Posterior cingulate gyrus (tissue), 11 donors: Measurements from ENCODE around the gene RRM2.
A peak's percentile ranks its signal among the peaks of the same experiment; 100 is the strongest.

ENCODE experiments used
- DNase-seq, 10 donors: peaks; one replicate each; pipeline versions ENCODE4 v3.0.0 to v3.0.0-alpha.2; 2020 to 2021; ENCODE audit warnings: mixed read lengths in 3 of 10
- intact Hi-C: fragments of 100-400 bp; cut with DNase I; formaldehyde crosslinking; loops from one replicate; pipeline ENCODE4 v1.15.1; 2023

Gene RRM2

DNA sequence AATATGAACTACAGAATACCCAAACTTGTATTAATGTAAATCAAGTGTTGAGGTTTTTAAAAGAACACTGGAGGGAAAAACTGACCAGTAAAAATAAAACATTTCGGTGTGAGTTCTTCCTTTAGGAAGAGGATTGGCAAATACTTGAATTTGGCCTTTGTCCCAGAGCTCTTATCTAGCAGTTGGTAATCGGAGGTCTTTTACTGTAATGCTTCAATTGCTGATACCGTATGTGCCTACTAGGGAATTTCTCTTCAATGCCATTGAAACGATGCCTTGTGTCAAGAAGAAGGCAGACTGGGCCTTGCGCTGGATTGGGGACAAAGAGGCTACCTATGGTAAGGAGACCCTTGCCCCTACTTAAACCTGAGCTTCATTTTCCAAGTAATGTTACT lies 4.1 kb downstream of the RRM2 start:
- no peak for DNase-seq

DNA sequence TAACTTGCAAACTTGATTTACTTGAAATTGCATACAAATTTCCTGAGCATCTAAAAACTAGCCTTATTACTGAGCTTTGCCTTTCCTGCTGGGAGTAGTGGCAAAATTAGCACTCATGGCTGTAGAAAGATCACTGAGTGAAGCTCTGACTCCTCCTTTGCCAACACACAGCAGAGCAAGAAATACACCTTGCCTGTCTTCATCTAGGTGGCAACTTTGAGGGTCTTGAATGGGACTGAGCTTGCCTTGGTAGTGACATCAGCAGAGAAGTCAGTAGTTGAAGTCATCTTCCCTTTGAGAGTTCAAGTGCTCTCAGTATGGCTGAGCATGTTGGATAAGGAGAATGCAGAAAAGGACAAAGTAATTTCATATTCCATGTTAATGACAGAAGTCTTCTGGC lies 5.9 kb downstream of the RRM2 start:
- intact Hi-C loops = loop anchor here (10.0 kb wide), 1 partner anchor 176 kb away; the partner anchor contains the start of gene HPCAL1

More for the DNA sequence above, 4.1 kb downstream of the RRM2 start:
- intact Hi-C loops = loop anchor here (10.0 kb wide), 1 partner anchor 178 kb away; the partner anchor contains the start of gene HPCAL1

DNA sequence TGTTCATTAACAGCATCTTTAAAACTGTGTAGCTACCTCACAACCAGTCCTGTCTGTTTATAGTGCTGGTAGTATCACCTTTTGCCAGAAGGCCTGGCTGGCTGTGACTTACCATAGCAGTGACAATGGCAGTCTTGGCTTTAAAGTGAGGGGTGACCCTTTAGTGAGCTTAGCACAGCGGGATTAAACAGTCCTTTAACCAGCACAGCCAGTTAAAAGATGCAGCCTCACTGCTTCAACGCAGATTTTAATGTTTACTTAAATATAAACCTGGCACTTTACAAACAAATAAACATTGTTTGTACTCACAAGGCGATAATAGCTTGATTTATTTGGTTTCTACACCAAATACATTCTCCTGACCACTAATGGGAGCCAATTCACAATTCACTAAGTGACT lies 7.0 kb downstream of the RRM2 start:
- intact Hi-C loops = loop anchor here (10.0 kb wide), 1 partner anchor 175 kb away; the partner anchor contains the start of gene HPCAL1
- DNase-seq = no peak

More for the DNA sequence above, 5.9 kb downstream of the RRM2 start:
- no peak for DNase-seq

DNA sequence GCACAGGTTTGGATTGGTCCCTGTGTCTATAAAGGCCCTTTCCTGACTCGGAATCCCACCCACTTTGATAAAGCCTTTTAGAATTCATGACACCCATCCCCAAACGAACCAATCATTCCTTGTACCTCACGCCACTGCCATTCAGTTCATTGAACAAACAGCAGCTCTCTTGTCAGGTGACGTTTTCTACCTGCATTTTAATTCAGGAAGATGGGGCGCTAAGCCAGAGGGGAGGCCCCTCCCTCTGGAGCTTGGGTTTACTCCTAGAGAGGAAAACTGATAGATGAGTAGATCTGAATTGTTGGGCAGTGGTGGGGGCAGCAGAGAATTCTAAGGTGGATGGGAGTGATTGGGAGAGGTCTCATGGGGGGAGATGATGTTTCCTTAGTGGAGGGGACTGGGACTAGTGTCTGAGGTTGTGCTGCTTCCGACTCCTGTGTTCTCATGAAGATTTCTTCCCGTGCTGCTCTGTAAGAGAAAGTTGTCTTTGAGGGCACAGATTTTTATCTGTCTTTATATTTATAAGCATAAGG lies 9.6 kb downstream of the RRM2 start:
- intact Hi-C loops = no loop called here
- DNase-seq = peak in 1 of 10 donors; percentile 15

DNA sequence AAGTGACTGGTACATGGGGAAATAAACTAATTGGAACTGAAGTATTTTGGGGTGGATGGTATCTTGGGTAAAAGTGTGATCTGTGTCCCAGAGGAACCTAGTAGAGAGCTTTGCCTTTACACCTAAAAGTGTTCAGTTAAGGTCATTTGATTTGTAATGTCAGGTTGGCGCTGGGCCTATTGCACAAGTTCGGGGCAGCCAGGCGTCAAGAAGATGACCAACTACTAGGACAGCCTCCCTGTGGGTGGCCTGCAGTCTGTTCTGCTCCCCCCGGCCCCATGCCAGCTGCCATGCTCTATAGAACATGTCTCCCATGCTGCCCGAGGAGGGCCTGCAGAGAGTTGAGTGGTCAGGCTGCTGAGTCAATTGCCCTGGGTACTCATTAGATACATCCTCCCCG lies 10.1 kb downstream of the RRM2 start:
- intact Hi-C loops = no loop called here
- peak in 1 of 10 donors; percentile 39 for DNase-seq

DNA sequence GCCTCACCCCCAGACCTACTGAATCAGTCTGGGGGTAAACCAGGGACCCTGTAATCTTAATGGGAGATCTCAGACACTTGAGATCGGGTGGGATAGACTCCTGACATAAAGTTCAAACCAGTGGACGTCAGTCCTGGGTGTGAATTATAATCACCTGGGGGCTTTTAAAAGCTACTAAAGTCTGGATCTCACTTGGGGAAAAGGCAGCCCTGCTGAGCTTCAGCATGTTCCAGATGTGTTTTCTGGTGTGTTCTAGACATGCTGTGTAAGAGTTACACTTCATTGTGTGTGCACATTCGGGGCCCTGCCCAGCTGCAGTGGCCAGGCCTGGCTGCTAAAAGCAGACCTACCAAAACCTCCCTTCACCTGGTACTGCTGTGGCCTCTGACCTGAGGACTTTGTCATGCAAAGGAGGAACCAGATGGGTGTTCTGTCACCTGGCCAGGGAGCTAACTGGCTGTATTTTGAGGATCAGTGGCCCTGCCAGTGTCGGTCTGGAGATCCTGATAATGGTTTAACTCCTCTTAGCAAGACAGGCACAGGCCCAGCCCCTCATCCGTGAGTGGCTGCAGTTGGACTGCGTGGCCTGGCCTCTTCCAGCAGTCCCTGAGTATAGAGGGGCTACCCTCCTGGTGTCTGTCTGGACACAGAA lies 10.6 kb downstream of the RRM2 start:
- intact Hi-C loops = no loop called here
- peak in 1 of 10 donors; percentile 22 for DNase-seq

DNA sequence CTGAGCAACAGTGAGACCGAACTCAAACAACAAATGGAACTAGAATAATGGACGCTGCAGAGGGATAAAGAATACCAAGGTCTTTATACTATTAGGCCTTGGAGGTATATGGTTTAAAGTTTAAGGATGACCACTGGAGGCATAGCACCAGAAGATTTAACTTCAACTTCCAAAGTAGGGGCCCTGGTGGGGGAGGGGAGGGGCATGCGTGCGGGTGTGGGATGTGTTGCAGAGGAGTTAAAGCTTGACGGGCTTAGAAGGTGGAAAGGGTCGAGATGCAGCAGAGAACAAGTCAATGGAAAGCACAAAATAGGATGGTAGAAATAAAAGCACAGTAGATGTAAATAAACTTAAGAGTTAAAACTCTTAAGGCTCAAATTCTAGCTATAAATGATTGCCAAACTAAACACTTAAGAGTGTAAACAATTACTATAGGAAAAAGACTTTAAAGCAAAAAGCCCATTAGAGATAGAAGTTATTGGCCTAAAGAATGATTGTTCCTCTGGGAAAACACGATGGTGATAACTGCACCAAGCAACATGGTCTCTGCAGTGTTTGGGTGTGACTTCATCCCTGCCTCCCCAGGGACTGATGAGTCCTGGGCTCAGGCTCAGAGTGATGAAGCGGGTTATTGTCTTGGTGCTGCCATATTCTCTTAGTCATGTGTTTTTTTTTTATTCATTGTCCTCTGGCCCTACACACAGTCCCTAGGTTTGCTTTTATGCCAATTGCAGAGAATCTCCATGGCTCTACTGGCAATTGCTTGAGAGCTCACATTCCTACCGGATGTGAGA lies 13.0 kb downstream of the RRM2 start:
- peak in 1 of 10 donors; percentile 31 for DNase-seq
- intact Hi-C loops = no loop called here

DNA sequence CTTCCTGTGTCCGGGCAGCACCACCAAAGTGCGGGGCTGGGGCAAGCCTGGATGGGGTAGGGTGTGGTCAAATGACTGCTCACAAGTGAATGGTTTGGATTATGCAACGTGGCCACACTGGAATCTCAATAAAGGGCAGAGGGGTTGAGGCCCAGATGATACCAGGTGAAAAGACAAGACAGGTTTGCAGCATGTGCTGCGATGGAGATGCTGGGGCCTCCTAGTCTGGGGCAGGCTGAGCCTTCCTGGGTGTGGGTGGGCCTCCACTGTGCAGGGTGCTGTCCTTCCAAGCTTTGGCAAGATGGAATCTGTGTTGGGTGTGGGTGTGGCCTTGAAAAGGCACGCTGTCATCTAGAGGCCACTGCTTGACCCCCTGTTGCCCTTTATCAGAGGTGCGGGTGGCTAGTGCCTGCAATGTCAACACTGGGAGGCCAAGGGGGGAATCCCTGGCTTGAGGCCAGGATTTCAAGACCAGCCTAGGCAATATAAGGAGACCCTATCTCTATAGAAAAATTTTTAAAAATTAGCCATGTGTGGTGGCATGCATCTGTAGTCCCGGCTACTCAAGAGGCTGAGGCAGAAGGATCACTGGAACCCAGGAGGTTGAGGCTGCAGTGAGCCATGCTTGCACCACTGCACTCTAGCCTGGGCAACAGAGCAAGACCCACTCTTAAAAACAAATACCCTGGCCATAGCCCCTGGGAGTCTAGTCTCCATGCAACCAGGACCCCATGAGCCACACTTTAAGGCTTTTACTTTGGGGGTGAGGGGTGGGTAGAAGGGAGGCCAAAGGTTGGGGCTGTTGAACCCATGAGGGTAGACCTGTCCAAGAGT lies 13.8 kb downstream of the RRM2 start:
- intact Hi-C loops = no loop called here
- peak in 1 of 10 donors; percentile 49 for DNase-seq

DNA sequence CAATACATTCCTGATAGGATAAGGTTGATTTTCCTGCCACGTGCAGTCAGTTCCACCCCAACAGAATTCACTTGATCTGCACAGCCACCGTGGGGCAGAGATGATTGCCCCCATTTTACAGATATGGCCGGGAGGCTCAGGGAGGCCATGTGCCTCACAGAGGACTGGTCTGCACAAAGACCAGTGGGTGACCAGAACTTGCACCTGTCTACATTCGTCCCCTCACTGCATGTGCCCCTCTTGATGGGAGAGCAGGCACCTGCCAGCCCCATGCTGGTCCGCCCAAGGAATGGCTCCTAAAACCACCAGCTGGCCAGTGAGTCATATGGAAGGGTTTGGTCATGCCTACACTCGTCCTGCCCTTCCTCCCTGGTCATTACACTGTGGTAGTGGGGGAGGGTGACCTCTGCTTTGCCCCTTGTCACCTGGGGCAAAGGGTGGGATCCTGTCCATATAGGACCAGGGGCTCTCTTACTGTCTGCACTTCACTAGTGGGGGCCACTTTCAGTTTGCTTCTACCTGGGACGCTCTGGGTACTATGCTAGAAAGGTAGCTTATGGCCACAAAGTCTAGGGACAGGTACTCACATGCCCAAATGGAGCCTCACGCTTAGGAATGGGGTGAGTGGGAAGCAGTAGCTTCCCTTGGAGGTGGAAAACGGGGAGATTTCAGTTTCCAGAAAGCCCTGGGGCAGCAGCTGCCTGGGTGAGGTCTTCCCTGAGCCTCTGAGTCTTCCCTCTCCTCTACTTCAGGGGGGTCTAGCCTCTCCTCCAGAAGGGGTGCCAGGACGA lies 14.7 kb downstream of the RRM2 start:
- DNase-seq = peak in 1 of 10 donors; percentile 7
- intact Hi-C loops = no loop called here

DNA sequence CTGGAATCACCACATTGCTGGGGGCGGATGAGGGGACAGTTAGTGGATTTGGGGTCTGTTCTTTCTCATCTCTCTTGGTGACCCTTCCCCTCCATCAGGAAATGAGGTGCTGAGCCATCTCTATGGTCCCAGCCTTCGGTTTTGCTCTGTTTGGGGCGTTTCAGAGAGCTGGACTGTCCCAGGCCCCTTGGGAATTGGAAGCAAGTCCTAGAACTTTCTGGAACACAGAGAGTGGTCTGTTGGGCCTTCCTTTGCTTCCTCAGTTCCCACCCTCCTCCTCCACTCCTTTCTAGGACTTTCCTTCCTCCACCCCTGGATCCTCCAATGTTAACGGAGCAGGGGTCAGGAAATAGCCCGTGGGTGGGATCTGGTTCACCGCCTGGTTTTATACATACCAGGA lies 17.0 kb downstream of the RRM2 start:
- peak in 1 of 10 donors; percentile 24 for DNase-seq
- intact Hi-C loops = no loop called here

DNA sequence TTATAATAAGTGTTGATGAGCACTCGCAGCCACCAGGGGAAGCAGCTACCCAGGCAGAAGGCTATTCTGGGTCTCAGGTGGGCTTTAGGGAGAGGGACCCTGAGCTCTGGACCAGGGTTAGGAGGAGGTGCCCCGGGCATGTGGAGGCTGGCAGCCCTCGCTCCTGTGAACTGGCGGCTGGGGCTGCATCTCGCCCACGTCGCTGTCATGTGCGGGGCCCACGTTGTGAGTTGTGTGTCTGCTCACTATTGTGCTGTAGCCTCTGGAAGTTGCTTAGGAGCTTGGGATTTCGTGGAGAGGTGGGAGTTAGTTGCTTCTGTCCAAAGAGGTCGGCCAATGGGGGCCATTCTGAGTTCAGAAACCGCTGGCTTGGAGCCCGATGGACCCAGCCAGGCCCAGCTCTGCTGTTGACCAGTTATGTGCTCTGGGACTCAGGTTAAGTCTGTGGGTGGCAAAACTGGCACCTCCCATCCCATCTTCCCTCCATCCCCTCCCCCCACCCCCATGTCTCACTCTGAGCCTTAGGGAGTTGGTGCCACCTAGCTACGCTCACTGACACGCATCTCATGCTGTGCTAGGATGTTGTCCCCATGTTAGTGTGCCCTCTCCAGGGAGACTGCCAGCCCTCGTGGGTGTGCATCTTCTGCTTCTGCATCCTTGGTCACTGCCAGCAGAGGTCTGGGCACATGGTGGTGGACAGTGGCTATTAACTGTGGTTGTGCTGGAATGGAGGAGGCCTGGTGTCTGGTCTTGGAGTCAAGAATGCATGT lies 18.5 kb downstream of the RRM2 start:
- intact Hi-C loops = no loop called here
- DNase-seq = peak in 1 of 10 donors; percentile 84

DNA sequence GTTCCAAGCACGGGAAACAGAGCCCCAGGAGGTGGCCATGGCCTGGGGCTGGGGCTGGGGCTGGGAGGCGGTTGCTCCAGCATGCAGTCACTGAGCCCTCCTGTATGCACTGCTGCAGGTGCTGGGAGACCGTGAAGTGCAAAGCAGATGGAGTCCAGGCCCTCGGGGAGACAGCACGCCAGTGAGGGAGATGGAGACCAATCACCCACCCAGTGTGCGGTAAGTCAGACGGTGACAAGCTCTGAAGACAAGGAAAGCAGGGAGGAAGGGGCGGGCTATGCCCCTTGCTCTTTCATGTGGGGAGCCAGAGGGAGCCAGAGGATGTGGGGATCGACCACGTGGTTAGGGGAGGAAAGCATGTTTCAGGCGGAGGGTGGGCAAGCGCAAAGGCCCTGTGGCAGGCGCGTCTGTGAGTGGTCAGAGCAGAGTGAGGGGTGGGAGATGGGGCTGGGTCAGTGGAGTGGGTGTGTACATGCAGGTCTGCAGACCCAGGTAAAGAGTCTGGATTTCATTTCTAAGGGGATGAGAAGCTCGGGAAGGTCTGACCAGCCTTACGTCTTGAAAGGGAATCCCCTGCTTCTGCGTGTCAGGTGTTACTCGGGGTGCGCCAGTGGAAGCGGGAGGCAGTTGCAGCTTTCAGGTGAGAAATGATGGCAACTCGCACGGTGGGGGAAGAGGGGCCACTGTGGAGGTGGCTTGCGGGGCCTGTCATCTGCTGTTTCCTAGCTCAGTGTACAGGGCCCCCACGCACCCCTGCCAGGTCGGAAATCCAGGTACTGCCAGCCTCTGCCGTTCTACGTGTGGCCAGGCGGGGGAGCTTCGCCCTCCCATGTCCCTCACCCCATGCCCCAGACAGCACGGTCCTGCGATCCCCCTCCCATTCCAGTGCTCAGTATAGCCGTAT lies 19.4 kb downstream of the RRM2 start:
- intact Hi-C loops = no loop called here
- peak in 3 of 10 donors; percentile 32 to 83 (median 32) for DNase-seq

DNA sequence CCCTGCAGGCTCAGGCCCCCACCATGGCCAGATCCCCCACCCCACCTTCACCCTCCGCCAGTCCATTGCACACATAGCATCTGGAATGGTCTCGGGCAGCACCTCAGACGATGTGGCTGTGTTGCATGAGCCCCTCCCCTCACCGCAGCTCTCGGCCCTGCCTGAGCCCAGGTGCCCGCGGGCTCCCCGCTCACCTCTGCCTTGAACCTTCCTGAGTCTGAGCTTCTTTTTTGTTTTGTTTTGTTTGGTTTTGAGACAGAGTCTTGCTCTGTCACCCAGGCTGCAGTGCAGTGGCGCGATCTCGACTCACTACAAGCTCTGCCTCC lies 20.1 kb downstream of the RRM2 start:
- intact Hi-C loops = no loop called here

DNA sequence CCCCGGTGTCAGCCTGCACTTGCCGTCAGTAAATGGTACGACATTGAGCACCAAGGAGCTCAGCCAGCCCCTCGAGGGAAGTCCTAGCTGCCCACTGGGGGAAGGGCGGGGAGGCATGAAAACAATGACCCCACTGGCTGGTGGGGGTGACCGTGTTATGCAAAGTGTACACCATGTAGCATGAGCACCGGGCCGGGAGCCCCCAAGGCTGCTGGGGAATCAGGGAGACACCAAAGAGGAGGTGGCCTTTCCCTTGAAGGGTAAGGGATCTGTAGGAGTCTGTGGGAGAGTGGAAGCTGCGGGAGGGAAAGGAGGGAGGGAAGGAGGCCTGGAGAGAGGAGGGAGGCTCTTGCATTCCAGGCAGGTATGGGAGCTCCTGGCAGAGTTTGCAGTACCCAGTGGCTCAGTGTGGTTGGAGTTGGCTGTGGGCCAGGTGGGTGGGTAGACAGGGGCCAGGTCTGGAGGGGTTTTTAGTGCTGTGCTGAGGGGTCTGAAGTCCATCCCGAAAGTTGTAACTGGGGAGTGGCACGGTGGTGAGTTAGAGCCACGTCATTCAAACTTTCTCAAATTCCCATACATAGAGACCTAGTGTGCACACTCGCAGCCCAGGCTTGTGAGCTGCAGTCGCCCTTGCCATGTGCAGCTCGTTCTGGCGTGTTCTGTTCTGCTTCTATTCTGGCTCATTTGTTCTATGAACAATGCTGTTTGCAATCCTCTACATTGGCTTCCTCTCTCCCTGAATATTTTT lies 22.4 kb downstream of the RRM2 start:
- DNase-seq = peak in 4 of 10 donors; percentile 34 to 92 (median 76)
- intact Hi-C loops = no loop called here

More for the DNA sequence above, 20.1 kb downstream of the RRM2 start:
- no peak for DNase-seq

DNA sequence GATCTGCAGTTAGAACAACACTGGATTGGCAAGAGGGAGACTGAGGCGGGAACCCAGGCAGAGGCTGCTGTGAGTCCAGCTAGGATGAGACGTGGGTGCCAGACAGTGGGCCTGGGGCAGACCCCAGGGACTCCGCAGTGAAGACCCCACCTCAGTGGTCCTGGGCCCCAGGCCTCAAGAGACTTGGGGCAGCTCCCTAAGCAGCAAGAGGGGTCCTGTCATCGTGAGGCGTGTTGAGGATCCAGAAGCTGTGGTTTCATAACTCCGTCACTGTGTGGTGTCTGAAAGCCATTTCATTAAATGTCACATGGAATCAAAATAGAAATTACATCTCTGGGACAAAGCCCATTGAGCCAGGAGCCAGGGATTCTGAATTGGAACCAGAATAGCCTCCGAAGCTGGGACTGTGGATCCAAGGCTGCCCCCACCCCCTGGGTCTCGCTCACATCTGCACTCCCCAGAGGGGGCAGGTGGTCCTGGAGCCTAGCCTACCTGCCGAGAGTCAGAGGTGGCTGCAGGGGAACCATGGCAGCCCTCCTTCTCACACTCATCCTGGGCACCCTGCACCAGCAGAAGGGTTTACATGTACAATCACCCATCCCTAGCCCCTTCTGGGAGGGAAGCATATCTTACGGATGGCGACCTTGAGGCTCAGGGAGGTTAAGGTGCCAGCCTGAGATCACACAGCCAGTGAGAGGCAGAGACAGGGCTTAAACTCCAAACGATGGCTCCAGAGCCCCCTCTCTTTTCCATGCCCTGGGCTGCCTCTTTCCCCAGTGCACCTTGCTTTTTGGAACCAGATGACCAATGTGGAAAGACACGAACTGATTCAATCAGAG lies 23.2 kb downstream of the RRM2 start:
- intact Hi-C loops = no loop called here
- peak in 2 of 10 donors; percentile 46 to 79 for DNase-seq

DNA sequence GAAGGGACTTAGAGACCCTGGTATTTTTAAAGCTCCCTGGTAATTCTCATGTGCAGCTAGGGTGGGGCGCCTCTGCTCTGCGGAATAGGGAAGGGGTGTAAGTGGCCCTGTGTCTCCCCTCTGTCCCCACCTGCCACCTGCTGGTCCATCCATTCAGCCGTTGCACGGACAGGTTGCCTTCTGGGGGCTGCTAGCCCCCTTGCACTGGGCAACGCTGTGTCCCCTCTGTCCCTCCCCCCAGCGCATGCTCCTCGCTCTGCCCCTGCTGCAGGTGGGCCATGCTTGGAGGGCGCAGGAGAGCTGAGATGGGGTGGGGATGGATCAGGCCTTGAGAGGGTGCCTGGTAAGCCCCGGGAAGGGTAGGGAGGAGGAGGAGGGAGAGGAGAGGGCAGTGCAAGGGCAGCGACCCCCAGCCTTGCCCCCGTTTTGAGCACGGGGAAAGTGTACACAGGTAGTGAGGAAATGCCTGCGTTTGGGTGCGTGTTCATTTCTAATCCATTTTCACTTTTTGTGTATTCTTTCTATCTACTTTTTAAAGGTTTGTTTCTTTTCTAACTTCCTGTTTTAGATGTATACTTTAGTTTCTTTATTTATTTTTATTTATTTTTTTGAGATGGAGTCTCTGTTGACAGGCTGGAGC lies 23.9 kb downstream of the RRM2 start:
- intact Hi-C loops = no loop called here

More for the DNA sequence above, 23.9 kb downstream of the RRM2 start:
- DNase-seq = peak in 2 of 10 donors; percentile 47 to 51
